Hematopoietic multipotent progenitor cell (in vitro differentiated cells): Measurements from ENCODE around the gene H2BK1. TPM values are rescaled to one million over a fixed set of nuclear protein-coding genes. Genes with fewer than 3 reads are reported as not detected.

Experiments
- DNase-seq, 3 donors: peaks; one replicate each; pipeline ENCODE4 v3.0.0-alpha.2; 2011 to 2015; ENCODE audit warnings: low read depth in 2 of 3, low spot score in 2 of 3
- total RNA-seq: library from RNA; depleted of rRNA; stranded (reverse); fragments of >200 nt; gene quantifications from one replicate; pipeline ENCODE4 v1.2.3, GENCODE V29; 2012

H2BK1 gene
- total RNA-seq, 1 donor: not detected

DNA sequence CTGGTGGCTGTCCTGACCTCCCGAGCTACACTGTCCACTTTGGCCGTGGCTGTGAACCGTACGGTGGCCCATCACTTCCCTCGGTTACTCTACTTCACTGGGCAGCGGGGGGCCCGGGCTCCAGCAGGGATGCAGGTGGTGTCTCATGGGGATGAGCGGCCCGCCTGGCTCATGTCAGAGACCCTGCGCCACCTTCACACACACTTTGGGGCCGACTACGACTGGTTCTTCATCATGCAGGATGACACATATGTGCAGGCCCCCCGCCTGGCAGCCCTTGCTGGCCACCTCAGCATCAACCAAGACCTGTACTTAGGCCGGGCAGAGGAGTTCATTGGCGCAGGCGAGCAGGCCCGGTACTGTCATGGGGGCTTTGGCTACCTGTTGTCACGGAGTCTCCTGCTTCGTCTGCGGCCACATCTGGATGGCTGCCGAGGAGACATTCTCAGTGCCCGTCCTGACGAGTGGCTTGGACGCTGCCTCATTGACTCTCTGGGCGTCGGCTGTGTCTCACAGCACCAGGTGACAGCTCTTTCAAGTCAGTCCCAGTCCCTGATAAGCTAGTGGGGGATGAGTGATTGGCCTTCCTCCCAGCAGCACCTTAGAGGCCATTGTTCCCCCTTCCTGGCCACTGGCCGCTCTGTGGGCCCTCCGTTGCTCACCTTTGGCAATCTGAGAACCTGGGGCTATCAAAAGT is 25.0 kb upstream of the H2BK1 start:
- DNase-seq: no peak

GRCh38 chr7:151233804-151234203 is 23.5 kb upstream of the H2BK1 start:
- DNase-seq: no peak

GRCh38 chr7:151232917-151233701 is 22.8 kb upstream of the H2BK1 start:
- DNase-seq: peak in 2 of 3 donors; percentile 88 to 94

GRCh38 chr7:151232091-151232916 is 22.0 kb upstream of the H2BK1 start, which contains the start of gene CHPF2:
Gene CHPF2 (plus strand): TSS chr7:151232483. CDS start chr7:151234012, 1,529 bp downstream.
- DNase-seq: peak; percentile 67 to 93 (median 91)

DNA sequence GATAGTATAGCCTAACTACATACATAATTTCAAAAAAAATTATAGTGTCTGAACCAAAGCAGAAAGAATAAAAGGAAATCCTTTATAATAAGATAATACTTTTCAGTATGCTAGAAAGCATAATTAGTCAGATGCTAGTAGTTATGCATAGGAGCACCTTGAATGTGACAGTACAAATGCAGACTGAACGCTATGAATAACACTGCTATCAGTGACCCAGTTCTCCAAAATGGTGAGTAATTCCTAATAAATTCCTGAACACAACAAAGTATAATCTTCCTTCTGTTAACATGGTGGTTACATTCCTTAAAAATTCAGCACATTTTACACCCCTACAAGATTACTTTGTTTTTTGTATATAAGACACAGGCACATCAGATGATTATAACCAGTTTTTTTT is 20.8 kb upstream of the H2BK1 start:
- DNase-seq: no peak

GRCh38 chr7:151229249-151229648 is 19.0 kb upstream of the H2BK1 start:
- no peak for DNase-seq

- no peak for DNase-seq
Measured at GRCh38 chr7:151228024-151228866, 18.0 kb upstream of the H2BK1 start.

- DNase-seq: peak; percentile 92 to 99 (median 98)
Measured at GRCh38 chr7:151226875-151227782, 16.8 kb upstream of the H2BK1 start, which contains the start of gene ABCF2. Gene ABCF2 (minus strand): TSS chr7:151227205. CDS start chr7:151226458, 747 bp downstream.

DNA sequence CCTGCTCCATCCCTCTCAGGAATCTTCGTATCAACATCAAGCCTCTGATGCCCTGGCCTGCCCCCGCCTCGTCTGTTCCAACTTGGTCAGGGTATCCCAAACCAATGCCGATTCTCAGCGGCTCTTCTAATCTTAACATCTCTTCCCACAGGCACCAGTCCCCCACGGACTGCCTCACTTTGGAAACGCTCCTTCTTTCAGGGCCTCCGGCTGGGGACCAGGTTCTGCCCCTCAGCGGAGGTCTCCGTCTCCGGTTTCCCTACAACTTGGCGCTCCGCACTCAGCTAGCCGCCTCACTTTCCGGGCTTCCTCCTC is 16.2 kb upstream of the H2BK1 start:
- no peak for DNase-seq

DNA sequence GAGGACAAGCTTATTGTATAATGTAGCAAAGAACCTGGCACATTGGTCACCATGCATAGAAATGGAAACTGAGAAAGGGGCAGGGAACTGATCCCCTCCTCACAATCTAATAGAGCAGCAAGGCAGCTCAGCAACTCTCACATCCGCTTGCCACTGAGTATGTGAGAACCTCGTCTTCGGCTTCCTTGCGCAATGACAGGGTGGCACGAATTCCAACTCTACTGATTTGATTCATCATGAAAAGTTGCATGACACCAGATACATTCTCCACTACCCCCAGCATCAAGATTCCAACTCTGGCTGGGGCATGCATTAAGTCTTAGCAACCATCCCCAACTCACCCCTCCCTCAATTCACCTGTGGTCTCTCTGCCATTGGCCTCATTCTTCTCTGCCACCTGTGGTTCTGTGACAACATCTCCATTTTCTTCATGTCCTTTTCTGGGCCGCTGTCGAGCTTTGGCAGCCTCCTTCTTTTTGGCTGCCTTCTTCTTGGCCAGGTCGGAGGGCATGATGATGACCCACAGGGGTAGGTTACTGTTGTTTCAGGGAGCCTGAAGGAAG is 15.7 kb upstream of the H2BK1 start:
- no peak for DNase-seq

GRCh38 chr7:151223728-151224127 is 13.4 kb upstream of the H2BK1 start:
- DNase-seq: no peak

DNA sequence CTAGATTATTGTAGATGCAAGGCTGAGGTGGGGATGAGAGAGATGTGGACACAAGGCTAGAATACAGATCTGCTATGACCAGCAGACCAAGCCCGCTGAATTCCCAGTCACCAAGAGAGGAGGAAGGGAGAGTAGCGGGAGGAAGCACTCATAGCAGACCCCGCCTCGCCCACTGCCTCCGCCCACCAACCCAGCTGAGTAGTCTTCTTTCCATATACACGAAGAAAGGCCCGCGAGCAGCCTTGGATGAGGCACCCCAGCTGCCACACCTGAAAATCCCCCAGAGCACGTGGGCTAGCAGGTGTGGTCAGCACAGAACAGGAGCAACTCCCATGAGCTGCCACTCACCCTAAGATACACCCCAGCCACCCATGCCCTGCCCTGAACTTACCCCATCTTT is 7.9 kb upstream of the H2BK1 start:
- no peak for DNase-seq

DNA sequence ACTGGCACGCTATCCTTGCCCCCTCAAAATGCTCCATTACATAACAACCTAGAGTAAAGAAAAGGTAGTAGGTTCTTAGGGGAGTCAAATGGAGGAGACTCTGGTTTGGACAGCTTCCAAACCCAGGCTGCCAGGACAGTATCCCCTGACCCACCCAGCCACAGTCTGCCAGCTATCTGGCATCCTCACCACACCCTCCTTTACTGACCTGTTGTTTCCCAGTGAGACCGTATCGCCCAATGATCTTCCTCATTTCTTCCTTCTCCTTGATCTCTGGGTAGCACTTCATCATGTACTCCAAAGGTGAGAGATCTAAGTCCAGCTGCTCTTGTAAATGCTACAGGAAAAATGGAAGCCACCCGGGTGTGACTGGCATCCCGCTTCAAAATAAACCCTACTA is 5.1 kb upstream of the H2BK1 start:
- no peak for DNase-seq

DNA sequence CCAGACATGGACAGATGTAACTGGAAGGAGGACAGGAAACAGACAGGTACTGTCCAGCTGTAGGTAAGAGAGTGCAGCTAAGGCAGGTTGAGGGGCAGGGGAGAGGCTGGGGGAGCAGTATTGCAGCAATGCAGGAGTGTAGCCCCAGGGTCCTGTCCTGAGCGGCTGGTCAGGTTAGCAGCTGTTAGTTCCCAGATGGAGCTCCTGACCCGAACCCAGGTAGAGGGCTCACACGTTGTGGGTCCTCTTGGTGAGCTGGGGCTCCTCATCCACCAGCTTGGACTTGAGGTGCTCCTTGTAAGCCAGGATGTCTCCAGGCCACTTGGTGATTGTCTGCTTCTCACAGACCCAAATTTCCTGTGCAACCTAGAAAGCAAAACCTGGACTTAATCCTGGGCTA is 3.5 kb upstream of the H2BK1 start:
- no peak for DNase-seq

GRCh38 chr7:151212626-151213025 is 2.3 kb upstream of the H2BK1 start:
- no peak for DNase-seq

GRCh38 chr7:151211155-151211772 is 976 bp upstream of the H2BK1 start:
- no peak for DNase-seq

GRCh38 chr7:151209588-151209987 is 700 bp downstream of the H2BK1 start:
- no peak for DNase-seq

DNA sequence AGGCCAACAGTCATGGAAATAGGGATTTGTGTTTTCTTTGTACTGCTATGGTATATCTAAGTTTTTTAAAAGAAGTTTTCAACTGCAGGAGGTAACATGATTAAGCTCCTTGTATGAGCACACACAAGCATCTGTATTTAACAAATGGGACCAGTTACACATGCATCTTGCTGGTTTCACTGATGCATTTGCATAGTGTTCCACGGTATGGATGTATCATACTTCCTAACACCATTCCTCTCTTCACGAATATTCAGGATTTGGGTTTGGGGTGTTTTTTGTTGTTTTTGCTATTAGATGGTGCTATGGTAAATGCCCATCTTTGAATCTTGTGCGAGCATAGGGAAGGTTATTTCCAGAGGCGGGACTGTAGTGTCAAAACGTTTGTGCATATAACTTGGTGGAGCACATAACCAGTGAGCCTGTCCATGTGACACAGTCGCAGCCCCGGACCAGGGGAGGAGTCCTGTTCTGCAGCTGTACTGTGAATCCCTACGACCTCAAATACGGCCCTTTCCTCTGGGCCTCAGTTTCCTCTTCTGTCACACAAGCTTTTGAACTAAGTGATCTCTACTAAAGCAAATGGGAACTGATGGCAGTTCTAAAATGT is 1.9 kb downstream of the H2BK1 start:
- no peak for DNase-seq
